Kidney (tissue), 14 donors: Measurements from ENCODE around the gene NDUFA13. TPM values are rescaled to one million over a fixed set of nuclear protein-coding genes. Genes with fewer than 3 reads are reported as not detected.

Source experiments
- DNase-seq, 5 donors: peaks; one replicate each; pipeline ENCODE4 v3.0.0-alpha.2; 2013 to 2020
- FAIRE-seq: peaks from 2 replicates; lab custom pipeline; 2012; peaks lifted over from hg19 to GRCh38; lab: Jason Lieb, UNC
- H3K27ac ChIP-seq, 2 donors: one replicate each; pipeline ENCODE4 v1.7.0; 2013; ENCODE audit warnings: low read depth in 2 of 2, low read length in 2 of 2, inconsistent platforms in 1 of 2
- H3K27me3 ChIP-seq: one replicate; pipeline ENCODE4 v1.7.1; 2013; ENCODE audit warnings: low read length, inconsistent platforms; ENCODE audit not compliant: control insufficient read depth, insufficient read depth
- H3K36me3 ChIP-seq, 3 donors: one replicate each; pipeline versions ENCODE4 v1.7.0 to v1.7.1; 2013; ENCODE audit warnings: low read length in 3 of 3, control low read depth in 1 of 3, inconsistent platforms in 1 of 3; ENCODE audit not compliant: insufficient read depth in 3 of 3, control insufficient read depth in 2 of 3
- H3K4me1 ChIP-seq, 3 donors: one replicate each; pipeline versions ENCODE4 v1.7.0 to v1.7.1; 2013; ENCODE audit warnings: low read length in 3 of 3, inconsistent platforms in 1 of 3, low read depth in 1 of 3; ENCODE audit not compliant: control insufficient read depth in 2 of 3, insufficient read depth in 2 of 3
- H3K4me3 ChIP-seq, 3 donors: one replicate each; pipeline versions ENCODE4 v1.7.0 to v1.8.1; 2013; ENCODE audit warnings: low read length in 3 of 3, control low read depth in 1 of 3, inconsistent platforms in 1 of 3
- H3K9ac ChIP-seq, 3 donors: one replicate each; pipeline versions ENCODE4 v1.7.0 to v1.7.1; 2013; ENCODE audit warnings: low read length in 3 of 3, control low read depth in 1 of 3, inconsistent platforms in 1 of 3
- H3K9me3 ChIP-seq, 3 donors: one replicate each; pipeline versions ENCODE4 v1.7.0 to v1.7.1; 2013; ENCODE audit warnings: low read length in 3 of 3, control low read depth in 1 of 3, inconsistent platforms in 1 of 3; ENCODE audit not compliant: control insufficient read depth in 2 of 3, insufficient read depth in 1 of 3
- CTCF ChIP-seq: IDR thresholded peaks from 3 replicates; pipeline ENCODE4 v1.5.1; 2012; ENCODE audit warnings: mild to moderate bottlenecking, moderate library complexity, borderline replicate concordance; ENCODE audit not compliant: insufficient read depth; ENCODE audit errors: extremely low read depth
- intact Hi-C: fragments of 100-400 bp; cut with DNase I; formaldehyde crosslinking; loops from one replicate; pipeline ENCODE4 v1.11.1; 2022
- polyA plus RNA-seq: library from polyadenylated mRNA; stranded (reverse); fragments of 350-450 nt; fragmentation: Illumina TruSeq; extraction: RNeasy Lipid Tissue Mini Kit (QIAGEN cat#74804); gene quantifications from one replicate; pipeline ENCODE4 v1.2.3, GENCODE V29; 2014; ENCODE audit warnings: low read depth, low replicate concordance; ENCODE audit not compliant: insufficient read depth
- total RNA-seq: library from RNA; stranded (reverse); fragmentation: NEBNext Ultra II Directional; extraction: Animal tissue kit (Norgen Biotek cat#: 25700); gene quantifications from one replicate; pipeline ENCODE4 v1.2.1, GENCODE V29; 2021
- donor health status: control.
- donor health status: control.
- donor health status: control.
- donor health status: control.
- donor health status: control.
- donor health status: DM: yes; HTN: yes; CAD: no.
- donor health status: Normal renal cell carcinoma (clear cell type).

The NDUFA13 gene
- total and polyA plus RNA-seq, 2 donors from 2014 or later: 328 to 627 TPM

- Histone ChIP-seq H3K9ac (no peak overlapping the region), H3K27me3 (no peaks in the 10 kb centered on the region), H3K4me1 (no peaks in the 10 kb centered on the region), H3K27ac (no peak overlapping the region), H3K4me3 (no peak overlapping the region), H3K9me3 (no peaks in the 10 kb centered on the region), H3K36me3 (no peaks in the 10 kb centered on the region)
- TF ChIP-seq CTCF: no peak
- intact Hi-C loops: no loop called here
- FAIRE-seq: no peak
- no peak for DNase-seq
Measured at GRCh38 chr19:19558636-19559035, 42.6 kb downstream of the NDUFA13 start.

- H3K4me3 ChIP-seq: no peak overlapping the region
- H3K27ac ChIP-seq: no peak overlapping the region
- intact Hi-C loops: no loop called here
- H3K9me3 ChIP-seq: no peaks in the 10 kb centered on the region
- DNase-seq (no peak), FAIRE-seq (no peak)
- no peaks in the 10 kb centered on the region for H3K27me3 ChIP-seq
- no peak overlapping the region for H3K9ac ChIP-seq
- H3K36me3 ChIP-seq: no peaks in the 10 kb centered on the region
- TF ChIP-seq CTCF: no peak
- no peaks in the 10 kb centered on the region for H3K4me1 ChIP-seq
Measured at GRCh38 chr19:19559931-19560330, 43.9 kb downstream of the NDUFA13 start.

GRCh38 chr19:19561946-19562664, 46.1 kb downstream of the NDUFA13 start:
- no peak overlapping the region for H3K27ac ChIP-seq
- no peaks in the 10 kb centered on the region for H3K4me1 ChIP-seq
- DNase-seq: no peak
- H3K4me3 ChIP-seq: no peak overlapping the region
- no peaks in the 10 kb centered on the region for H3K9me3 ChIP-seq
- intact Hi-C loops: no loop called here
- no peak for FAIRE-seq
- TF ChIP-seq CTCF: no peak
- H3K36me3 ChIP-seq: no peaks in the 10 kb centered on the region
- no peak overlapping the region for H3K9ac ChIP-seq
- H3K27me3 ChIP-seq: no peaks in the 10 kb centered on the region
